Bronchial epithelial cell (primary cell): ENCODE measurements around the gene LCN1. TPM values are rescaled to one million over a fixed set of nuclear protein-coding genes. Genes with fewer than 3 reads are reported as not detected.

Source experiments
- DNase-seq: peaks from one replicate; pipeline ENCODE4 v3.0.0-alpha.2; 2010; ENCODE audit warnings: low read depth
- FAIRE-seq: peaks from 2 replicates; lab custom pipeline; 2011; peaks lifted over from hg19 to GRCh38; lab: Jason Lieb, UNC
- H3K27me3 ChIP-seq: 2 replicates; pipeline ENCODE4 v1.5.1; 2011; ENCODE audit warnings: low read length; ENCODE audit not compliant: control insufficient read depth, insufficient read depth
- H3K36me3 ChIP-seq: 2 replicates; pipeline ENCODE4 v1.5.1; 2011; ENCODE audit warnings: low read length; ENCODE audit not compliant: control insufficient read depth, insufficient read depth
- H3K4me3 ChIP-seq: 2 replicates; pipeline ENCODE4 v1.5.1; 2011; ENCODE audit warnings: mild to moderate bottlenecking, low read depth, low read length, control low read depth
- CTCF ChIP-seq: IDR thresholded peaks from 2 replicates; pipeline ENCODE4 v1.5.1; 2011; ENCODE audit warnings: mild to moderate bottlenecking, moderate library complexity, low read length, control low read depth, inconsistent platforms; ENCODE audit not compliant: insufficient read depth, severe bottlenecking
- total RNA-seq: library from RNA; depleted of rRNA; stranded (reverse); fragments of >200 nt; gene quantifications from 2 replicates; pipeline ENCODE4 v1.2.1, GENCODE V29; 2014

The LCN1 gene
- total RNA-seq, 1 donor from 2014 or later: not detected

- DNase-seq: no peak
- Histone ChIP-seq H3K27me3 (no peaks in the 10 kb centered on the region), H3K36me3 (no peaks in the 10 kb centered on the region), H3K4me3 (no peak overlapping the region)
- TF ChIP-seq CTCF: no peak
- no peak for FAIRE-seq
Observed at GRCh38 chr9:135567311-135567710, 46.1 kb downstream of the LCN1 start.

- H3K4me3 ChIP-seq: no peak overlapping the region
- H3K36me3 ChIP-seq: no peaks in the 10 kb centered on the region
- H3K27me3 ChIP-seq: no peaks in the 10 kb centered on the region
- no peak for DNase-seq
- no peak for TF ChIP-seq CTCF
- FAIRE-seq: no peak
Observed at GRCh38 chr9:135568026-135568425, 46.8 kb downstream of the LCN1 start.

GRCh38 chr9:135570456-135570855 lies 49.2 kb downstream of the LCN1 start:
- no peak for TF ChIP-seq CTCF
- no peak overlapping the region for H3K4me3 ChIP-seq
- DNase-seq (no peak), FAIRE-seq (no peak)
- H3K27me3 ChIP-seq: no peaks in the 10 kb centered on the region
- no peaks in the 10 kb centered on the region for H3K36me3 ChIP-seq

GRCh38 chr9:135572233-135572632 lies 51.0 kb downstream of the LCN1 start:
- H3K27me3 ChIP-seq: no peaks in the 10 kb centered on the region
- no peak for FAIRE-seq
- TF ChIP-seq CTCF: no peak

DNA sequence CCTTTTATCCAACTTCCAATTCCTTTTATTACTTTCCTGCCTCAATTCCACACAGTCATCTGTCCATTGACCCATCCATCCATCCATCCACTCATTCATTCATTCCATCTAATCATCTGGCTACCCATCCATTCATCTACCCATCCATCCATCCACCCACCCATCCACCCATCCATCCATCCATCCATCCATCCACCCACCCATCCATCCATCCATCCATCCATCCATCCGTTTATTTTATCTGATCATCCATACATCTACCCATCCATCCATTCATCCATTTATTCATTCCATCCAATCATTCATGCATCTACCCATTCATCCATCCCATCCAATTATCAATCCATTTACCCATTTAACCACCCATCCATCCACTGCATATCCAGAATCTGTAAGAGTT lies 51.9 kb downstream of the LCN1 start:
- FAIRE-seq: no peak

More at GRCh38 chr9:135572233-135572632, 51.0 kb downstream of the LCN1 start:
- no peak overlapping the region for H3K4me3 ChIP-seq
- no peaks in the 10 kb centered on the region for H3K36me3 ChIP-seq
- no peak for DNase-seq

More for the DNA sequence above, 51.9 kb downstream of the LCN1 start:
- Histone ChIP-seq H3K36me3 (no peaks in the 10 kb centered on the region), H3K4me3 (no peak overlapping the region), H3K27me3 (no peaks in the 10 kb centered on the region)
- DNase-seq: no peak
- TF ChIP-seq CTCF: no peak
